IPS-15b (cell line): ENCODE measurements around the gene XPO1.

Experiments used
- H3K27me3 ChIP-seq: one replicate; pipeline ENCODE4 v1.6.1; 2013; ENCODE audit warnings: low read length; ENCODE audit not compliant: control insufficient read depth, insufficient read depth
- H3K36me3 ChIP-seq: one replicate; pipeline ENCODE4 v1.6.1; 2013; ENCODE audit warnings: low read length; ENCODE audit not compliant: control insufficient read depth, insufficient read depth
- H3K4me1 ChIP-seq: one replicate; pipeline ENCODE4 v1.6.1; 2013; ENCODE audit warnings: mild to moderate bottlenecking, low read length; ENCODE audit not compliant: control insufficient read depth, insufficient read depth
- H3K4me3 ChIP-seq: one replicate; pipeline ENCODE4 v1.5.1; 2013; ENCODE audit warnings: low read depth, low read length
- H3K9ac ChIP-seq: one replicate; pipeline ENCODE4 v1.6.1; 2013; ENCODE audit warnings: low read depth, mild to moderate bottlenecking, low read length
- H3K9me3 ChIP-seq: one replicate; pipeline ENCODE4 v1.6.1; 2013; ENCODE audit warnings: mild to moderate bottlenecking, low read length; ENCODE audit not compliant: control insufficient read depth, insufficient read depth

XPO1 gene

GRCh38 chr2:61534926-61535325, 3.2 kb downstream of the XPO1 start:
- peak overlapping the region; percentile 50 for H3K9ac ChIP-seq
- peaks cover 17% of the 10 kb centered on the region for H3K4me1 ChIP-seq
- H3K4me3 ChIP-seq: peak overlapping the region; percentile 76

GRCh38 chr2:61530749-61531148, 7.4 kb downstream of the XPO1 start:
- H3K9ac ChIP-seq: no peak overlapping the region
- H3K27me3 ChIP-seq: no peaks in the 10 kb centered on the region
- peaks cover under 1% of the 10 kb centered on the region for H3K36me3 ChIP-seq
- no peak overlapping the region for H3K4me3 ChIP-seq
- H3K4me1 ChIP-seq: peaks cover 10% of the 10 kb centered on the region
- H3K9me3 ChIP-seq: no peaks in the 10 kb centered on the region

More at GRCh38 chr2:61534926-61535325, 3.2 kb downstream of the XPO1 start:
- no peaks in the 10 kb centered on the region for H3K9me3 ChIP-seq
- H3K27me3 ChIP-seq: no peaks in the 10 kb centered on the region
- H3K36me3 ChIP-seq: no peaks in the 10 kb centered on the region

- Histone ChIP-seq H3K36me3 (peaks cover 3% of the 10 kb centered on the region), H3K27me3 (no peaks in the 10 kb centered on the region), H3K9ac (no peak overlapping the region), H3K9me3 (no peaks in the 10 kb centered on the region), H3K4me3 (no peak overlapping the region), H3K4me1 (peaks cover 10% of the 10 kb centered on the region)
Observed at GRCh38 chr2:61529944-61530735, 8.0 kb downstream of the XPO1 start.

GRCh38 chr2:61520261-61520660, 17.9 kb downstream of the XPO1 start:
- Histone ChIP-seq H3K4me1 (no peaks in the 10 kb centered on the region), H3K9me3 (no peaks in the 10 kb centered on the region), H3K9ac (no peak overlapping the region), H3K27me3 (no peaks in the 10 kb centered on the region), H3K36me3 (peaks cover 27% of the 10 kb centered on the region), H3K4me3 (no peak overlapping the region)

GRCh38 chr2:61512768-61513398, 25.3 kb downstream of the XPO1 start:
- Histone ChIP-seq H3K4me3 (no peak overlapping the region), H3K4me1 (no peaks in the 10 kb centered on the region), H3K27me3 (no peaks in the 10 kb centered on the region), H3K9me3 (no peaks in the 10 kb centered on the region), H3K9ac (no peak overlapping the region), H3K36me3 (peaks cover 31% of the 10 kb centered on the region)

GRCh38 chr2:61510674-61511671, 27.2 kb downstream of the XPO1 start:
- Histone ChIP-seq H3K4me3 (no peak overlapping the region), H3K4me1 (no peaks in the 10 kb centered on the region), H3K36me3 (peaks cover 26% of the 10 kb centered on the region), H3K27me3 (no peaks in the 10 kb centered on the region), H3K9ac (no peak overlapping the region), H3K9me3 (no peaks in the 10 kb centered on the region)

- no peak overlapping the region for H3K9ac ChIP-seq
- H3K4me1 ChIP-seq: no peaks in the 10 kb centered on the region
- no peaks in the 10 kb centered on the region for H3K9me3 ChIP-seq
- H3K27me3 ChIP-seq: no peaks in the 10 kb centered on the region
- H3K4me3 ChIP-seq: no peak overlapping the region
- H3K36me3 ChIP-seq: peaks cover 30% of the 10 kb centered on the region
Observed at GRCh38 chr2:61504949-61505348, 33.2 kb downstream of the XPO1 start.

- Histone ChIP-seq H3K27me3 (no peaks in the 10 kb centered on the region), H3K4me3 (no peak overlapping the region), H3K36me3 (peaks cover 56% of the 10 kb centered on the region), H3K9ac (no peak overlapping the region), H3K9me3 (no peaks in the 10 kb centered on the region), H3K4me1 (no peaks in the 10 kb centered on the region)
Observed at GRCh38 chr2:61499060-61499459, 39.1 kb downstream of the XPO1 start.

GRCh38 chr2:61493523-61493942, 44.6 kb downstream of the XPO1 start:
- Histone ChIP-seq H3K9ac (no peak overlapping the region), H3K27me3 (no peaks in the 10 kb centered on the region), H3K4me1 (no peaks in the 10 kb centered on the region), H3K9me3 (no peaks in the 10 kb centered on the region), H3K36me3 (peaks cover 69% of the 10 kb centered on the region), H3K4me3 (no peak overlapping the region)

GRCh38 chr2:61492476-61492875, 45.7 kb downstream of the XPO1 start:
- no peaks in the 10 kb centered on the region for H3K27me3 ChIP-seq
- H3K4me1 ChIP-seq: no peaks in the 10 kb centered on the region
- peaks cover 60% of the 10 kb centered on the region for H3K36me3 ChIP-seq
- H3K4me3 ChIP-seq: no peak overlapping the region
- no peaks in the 10 kb centered on the region for H3K9me3 ChIP-seq
- no peak overlapping the region for H3K9ac ChIP-seq

- Histone ChIP-seq H3K4me1 (no peaks in the 10 kb centered on the region), H3K27me3 (no peaks in the 10 kb centered on the region), H3K4me3 (no peak overlapping the region), H3K9me3 (no peaks in the 10 kb centered on the region), H3K36me3 (peaks cover 44% of the 10 kb centered on the region), H3K9ac (no peak overlapping the region)
Observed at GRCh38 chr2:61485281-61485680, 52.9 kb downstream of the XPO1 start.
